Mucosa of gallbladder (tissue), 1 donor: Measurements from ENCODE around the gene MRPS22. TPM values are rescaled to one million over a fixed set of nuclear protein-coding genes. Genes with fewer than 3 reads are reported as not detected.
"Not testable (repeated sequence)": the region's sequence is repeated elsewhere in the genome, so short reads cannot be mapped to it uniquely, and the experiment has no call there.

Experiments used
- DNase-seq: peaks from one replicate; pipeline ENCODE4 v3.0.0-alpha.2; 2020; ENCODE audit warnings: low spot score
- total RNA-seq: library from RNA; stranded (reverse); gene quantifications from one replicate; pipeline ENCODE4 v1.2.1, GENCODE V29; 2021
- donor health status: DM: no; HTN: no; CAD: no.

MRPS22 gene
- total RNA-seq, 1 donor from 2014 or later, result 27.4 TPM

- no peak for DNase-seq
Observed at GRCh38 chr3:139311557-139311956, 32.3 kb upstream of the MRPS22 start.

DNA sequence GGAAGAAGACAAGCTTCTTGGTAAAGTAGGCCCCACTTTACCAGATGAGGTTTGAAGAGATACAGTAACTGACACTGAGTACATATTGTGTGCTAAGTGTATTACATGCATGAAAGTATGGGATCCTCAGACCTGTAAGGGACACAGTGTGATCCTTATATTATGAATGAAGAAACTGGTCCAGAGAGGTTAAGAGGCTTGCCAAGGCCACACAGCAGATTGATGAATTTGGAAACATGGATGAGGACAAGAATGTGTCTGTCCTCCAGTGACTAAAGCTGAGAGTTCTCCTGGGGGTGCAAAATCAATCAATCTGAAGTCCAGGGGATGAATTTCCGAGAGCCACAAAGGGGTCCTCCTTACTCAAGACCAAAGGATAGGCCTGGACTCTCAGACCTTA lies 31.4 kb upstream of the MRPS22 start:
- no peak for DNase-seq

DNA sequence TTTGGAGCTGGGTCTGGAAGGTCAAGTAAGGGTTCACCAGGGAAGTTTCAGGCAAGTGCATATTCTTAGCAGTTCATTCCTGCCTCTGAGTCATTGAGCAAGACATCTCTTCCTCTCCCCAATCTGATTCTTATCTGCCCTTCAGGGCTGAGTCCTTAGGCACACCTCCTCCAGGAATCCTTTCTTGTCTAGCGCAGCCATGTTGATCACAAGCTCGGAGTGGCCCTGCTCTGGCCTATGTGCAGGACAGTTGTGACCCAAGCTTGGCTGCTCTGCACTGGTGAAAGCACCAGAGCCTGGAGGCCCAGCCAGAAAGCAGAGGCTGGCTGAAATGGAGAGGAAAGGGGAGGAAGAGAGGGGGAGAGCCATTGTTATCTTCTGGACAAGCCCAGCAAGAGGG lies 30.9 kb upstream of the MRPS22 start:
- DNase-seq, result no peak

- DNase-seq, result no peak
Observed at GRCh38 chr3:139313921-139314320, 29.9 kb upstream of the MRPS22 start.

DNA sequence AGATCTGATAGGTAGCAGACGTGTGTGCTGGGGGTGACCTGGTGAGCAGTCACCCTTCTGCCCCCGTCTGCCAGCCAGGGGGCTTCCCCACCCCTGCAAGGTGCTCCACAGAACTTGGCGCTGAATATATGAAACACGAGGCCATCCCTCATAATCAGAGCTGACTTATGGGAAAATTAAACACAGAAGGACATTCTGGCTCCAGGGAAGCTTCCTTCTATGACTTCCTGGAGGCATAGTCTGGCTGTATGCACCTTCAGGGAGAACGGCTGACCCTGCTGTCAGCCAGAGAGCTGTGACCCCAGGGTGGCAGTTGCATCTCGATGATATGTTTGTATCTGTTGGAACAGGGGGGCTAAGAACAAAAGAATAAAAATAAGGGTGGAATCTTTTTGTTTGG lies 26.6 kb upstream of the MRPS22 start:
- DNase-seq, result no peak

DNA sequence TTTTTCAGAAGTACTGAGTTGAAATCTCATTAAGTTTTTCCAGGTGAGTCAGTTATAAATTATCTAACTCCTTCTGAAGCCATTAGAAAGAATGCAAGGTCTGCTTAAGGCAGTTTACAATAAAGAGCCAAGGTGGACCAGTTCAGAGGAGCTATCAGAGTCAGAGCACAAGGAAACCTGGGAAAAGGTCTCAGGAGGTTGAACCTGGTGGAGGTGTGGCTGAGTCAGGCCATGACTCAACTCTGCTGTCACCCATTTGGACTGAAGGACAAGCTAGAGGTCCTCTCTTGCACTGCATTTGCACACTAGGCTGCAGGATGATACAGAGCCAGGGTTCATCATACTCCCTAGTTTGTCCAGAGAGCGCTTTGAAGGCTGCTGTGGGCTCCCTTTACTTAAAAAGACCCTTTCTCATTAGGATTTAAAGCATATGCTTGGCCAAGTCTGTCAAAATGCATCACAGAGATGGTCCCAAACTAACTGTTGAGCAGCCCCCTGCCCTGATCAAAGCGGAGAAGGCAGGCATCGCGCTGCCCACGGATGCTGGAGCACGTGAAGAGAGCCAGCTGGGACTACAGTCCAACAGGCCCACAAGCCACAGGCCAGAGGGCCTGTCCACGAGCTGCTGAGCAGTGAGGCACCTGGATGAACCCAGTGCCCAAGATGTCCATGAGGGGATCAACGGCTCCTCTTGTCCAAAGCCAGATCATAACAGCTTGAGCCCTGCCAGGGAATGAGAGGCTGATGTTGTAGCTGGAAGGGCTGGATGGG lies 26.0 kb upstream of the MRPS22 start:
- DNase-seq, result no peak

DNA sequence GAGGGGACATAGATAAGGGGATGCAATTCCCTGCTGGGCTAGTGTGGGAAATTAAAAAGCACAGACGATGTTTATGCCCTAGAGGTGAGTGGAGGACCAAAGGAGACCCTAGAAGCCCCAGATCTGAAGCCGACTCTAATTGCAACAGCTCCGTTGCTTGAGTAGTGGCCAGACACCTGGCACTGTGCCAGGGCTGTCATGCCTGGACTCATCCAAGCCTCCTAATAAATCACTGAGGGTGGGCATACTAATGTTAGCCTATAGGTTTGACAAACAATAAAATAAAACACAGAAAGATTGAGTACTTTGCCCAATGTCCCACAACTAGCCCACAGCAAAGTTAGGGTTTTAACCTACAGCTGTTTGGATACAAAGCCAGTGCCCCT lies 25.4 kb upstream of the MRPS22 start:
- no peak for DNase-seq

- DNase-seq, result no peak
Observed at GRCh38 chr3:139318826-139319225, 25.0 kb upstream of the MRPS22 start.

DNA sequence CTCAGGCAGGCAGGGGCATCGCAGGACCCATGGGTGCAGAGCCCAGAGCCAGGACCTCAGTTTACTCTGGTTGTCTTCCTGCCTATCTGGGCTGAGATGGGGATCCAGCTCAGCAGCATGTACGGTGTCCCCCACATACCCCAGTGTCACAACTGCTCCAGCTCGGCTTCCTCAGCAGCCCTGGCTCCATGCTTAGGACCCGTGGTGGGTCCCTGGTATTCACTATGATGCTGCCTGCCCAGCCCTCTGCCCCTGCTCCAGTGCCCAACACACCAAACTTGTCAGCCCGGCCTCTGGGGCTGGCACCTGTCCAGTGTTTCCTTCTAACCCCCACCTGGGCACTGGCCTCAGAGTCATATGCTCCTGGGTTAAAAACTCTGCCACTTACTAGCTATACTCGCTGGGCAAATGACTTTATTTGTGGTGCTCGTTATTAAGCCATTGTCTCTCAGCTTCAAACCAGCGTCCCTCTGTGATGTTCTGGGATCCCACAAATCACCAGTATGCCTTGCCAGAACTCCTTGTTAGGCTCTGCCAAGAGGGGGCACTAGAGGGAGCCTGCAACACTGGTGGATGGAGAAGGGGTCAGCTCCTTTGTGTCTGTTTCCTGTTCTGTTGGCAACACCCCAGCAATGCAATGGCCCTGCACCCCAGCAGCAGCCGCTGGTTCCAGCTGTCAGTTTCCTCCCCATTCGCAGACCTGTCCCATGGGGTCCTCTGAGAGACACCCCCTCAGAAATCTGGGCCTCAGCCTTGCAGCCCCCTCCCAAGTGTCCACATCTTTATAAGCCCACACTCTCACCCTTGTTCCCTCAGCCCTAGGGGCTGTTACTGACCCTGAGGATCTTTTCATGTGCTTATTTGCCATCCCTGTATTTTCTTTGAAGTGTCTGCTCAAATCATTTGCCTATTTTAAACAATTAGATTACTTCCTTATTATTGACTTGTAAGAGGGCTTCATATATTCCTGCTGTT lies 24.1 kb upstream of the MRPS22 start:
- no peak for DNase-seq

DNA sequence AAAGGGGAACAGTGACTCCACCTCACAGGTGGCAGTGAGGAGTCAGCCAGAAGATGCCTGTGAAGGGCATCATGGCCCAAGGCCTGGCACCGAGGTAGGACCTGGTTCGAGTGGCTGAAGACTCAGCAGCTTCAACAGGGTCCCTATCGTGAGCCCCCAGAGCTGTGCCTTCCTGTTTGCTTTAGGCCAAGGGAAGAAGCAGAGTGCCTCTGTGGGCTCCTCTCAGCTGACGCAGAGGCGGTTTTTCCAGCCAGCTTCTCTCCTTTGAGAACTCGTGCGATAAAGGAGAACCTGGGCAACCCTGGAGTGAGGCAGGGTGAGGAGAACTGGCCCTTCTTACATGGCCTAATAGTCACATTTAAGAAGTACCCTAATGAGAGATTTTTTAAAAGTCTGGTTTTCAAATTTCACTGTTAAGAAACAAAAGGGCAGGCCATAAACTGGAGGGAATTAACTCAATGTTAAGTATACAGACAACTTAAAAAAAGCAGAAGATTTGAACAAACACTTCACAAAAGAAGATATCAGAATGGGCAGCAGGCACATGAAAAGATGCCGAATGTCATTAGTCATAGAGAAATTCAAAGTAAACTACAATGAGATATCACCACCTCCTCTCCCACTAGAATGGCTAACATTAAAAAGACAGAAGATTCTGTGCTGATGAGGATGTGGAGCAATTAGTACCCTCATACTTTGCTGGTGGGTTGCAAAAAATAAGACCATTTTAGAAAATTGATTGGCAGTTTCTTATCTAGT lies 23.1 kb upstream of the MRPS22 start:
- no peak for DNase-seq

DNA sequence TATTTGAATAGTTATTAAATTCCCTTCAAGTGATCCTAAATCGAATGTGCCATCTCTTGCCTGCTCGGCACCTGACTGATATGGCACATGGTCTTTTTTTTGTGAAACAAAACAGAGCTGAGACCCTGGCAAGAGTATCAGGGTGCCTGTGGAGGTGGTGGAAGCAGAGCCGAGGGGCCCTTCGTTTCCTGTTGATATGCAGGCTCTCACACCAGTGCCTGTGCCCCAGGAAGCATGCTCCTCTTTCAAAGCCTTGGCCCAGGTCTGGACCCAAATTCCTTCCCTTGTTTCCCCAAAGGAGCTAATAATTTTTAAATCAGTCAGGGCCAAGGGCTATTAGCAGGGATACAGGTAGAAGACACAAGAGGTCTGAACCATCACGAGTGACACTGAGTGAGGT lies 21.5 kb upstream of the MRPS22 start:
- DNase-seq, result no peak

GRCh38 chr3:139323146-139323545 lies 20.7 kb upstream of the MRPS22 start:
- DNase-seq, result no peak

DNA sequence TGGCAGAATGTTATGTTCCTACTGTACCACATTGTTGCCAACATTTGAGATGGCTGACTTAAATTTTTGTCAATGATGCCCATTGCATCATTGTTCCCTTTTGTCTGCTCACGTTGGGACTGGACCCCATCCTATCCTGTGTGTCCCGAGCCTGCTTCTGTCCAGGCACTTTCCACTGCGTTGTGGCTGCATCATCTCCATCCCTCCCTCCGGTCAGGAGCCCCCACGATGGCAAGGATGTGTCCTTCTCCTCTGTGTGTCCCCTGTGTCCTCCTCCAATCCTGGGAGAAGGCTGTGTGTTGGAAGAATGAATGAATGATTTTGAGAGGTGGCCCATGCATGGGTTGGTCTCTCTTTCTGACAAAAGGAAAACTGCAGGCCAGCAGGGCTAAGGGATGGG lies 19.4 kb upstream of the MRPS22 start:
- no peak for DNase-seq

DNA sequence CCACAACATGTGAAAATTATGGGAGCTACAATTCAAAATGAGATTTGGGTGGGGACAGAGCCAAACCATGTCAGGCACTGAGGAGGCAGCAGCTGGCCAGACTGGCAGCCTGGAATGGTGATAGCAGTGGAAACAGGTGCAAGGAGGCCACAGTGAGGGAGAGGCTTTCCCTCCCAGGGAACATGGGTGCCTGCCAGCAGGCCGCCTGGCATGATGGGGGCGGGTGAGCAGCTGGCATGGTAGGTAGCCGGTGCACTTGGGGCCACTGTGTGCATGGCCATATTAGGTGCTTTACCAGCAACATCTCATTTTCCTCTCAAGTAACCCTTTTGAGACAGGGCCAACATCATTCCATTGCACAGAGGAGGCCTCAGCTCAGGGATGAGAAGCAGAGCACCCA lies 18.3 kb upstream of the MRPS22 start:
- DNase-seq, result no peak

DNA sequence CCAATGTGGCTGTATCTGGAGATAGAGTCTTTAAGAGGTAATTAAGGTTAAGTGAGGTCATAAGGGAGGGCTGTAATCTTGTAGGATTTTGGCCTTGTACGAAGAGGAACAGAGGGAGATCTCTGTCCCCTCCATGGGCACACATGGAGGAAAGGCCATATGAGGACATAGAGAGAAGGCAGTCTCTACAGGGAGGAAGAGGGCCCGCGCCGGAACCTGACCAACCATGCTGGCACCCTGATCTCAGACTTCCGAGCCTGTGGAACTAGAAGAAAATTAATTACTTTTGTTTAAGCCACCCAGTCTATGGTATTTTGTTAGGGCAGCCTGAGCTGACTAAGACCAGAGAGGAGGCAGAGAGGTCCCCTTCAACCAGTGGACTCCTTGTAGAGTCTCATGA lies 17.7 kb upstream of the MRPS22 start:
- no peak for DNase-seq

DNA sequence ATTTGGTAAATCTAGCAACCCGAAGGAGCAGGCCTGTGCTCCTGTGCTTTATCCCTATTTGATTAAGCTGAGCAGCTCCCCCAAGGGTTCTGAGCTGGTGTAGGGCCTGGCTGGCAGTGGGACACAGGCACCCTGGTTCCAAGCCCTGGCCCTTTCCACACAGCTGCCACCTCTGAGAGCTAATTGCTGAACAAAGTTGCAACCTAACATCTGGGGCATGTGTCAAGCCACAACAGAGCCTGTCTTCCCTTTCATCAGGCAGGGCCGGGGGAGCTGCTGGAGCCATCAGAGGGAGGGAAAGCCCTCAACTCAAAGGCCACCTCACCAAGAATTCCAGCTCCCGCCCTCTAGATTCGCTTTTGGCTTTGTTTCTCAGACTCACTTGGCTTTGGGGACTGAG lies 17.1 kb upstream of the MRPS22 start:
- DNase-seq, result no peak

DNA sequence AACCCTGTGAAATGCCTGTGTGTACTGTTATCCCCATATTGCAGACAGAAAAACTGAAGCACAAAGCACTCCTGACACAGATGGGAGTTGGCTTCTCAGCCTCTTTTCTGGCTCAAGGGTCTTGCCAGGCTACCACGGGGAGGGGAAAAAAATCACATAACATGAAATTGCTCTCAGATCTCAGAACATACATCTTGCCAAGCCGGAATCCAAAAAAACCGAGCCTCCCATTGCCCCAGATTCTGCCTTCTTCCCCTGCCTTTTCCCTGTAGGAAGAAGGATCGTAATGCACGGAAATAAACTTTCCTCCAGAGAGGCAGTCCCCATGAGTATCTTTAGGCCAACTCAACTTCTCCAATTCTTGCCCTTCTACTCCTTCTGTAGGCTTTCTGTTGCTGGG lies 16.6 kb upstream of the MRPS22 start:
- no peak for DNase-seq

DNA sequence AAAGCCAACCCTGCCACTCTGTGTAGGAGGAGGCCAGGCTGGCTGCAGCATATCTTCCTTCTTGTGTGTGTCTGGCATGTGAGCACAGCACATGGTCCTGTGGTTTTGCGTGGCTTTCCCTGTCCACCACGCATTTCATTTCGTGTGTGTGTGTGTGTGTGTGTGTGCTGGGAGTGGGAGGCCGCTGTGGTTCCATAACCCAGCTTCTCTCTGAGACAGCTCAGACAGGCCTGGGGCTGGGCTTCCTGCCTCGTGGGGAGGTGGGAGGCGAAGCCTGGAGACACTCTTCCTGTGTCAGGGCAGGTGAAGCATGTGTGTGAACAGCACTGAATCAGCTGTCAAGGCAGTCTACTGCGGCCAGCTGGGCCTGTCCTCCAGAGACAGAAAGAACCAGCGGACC lies 16.0 kb upstream of the MRPS22 start:
- DNase-seq, result no peak

DNA sequence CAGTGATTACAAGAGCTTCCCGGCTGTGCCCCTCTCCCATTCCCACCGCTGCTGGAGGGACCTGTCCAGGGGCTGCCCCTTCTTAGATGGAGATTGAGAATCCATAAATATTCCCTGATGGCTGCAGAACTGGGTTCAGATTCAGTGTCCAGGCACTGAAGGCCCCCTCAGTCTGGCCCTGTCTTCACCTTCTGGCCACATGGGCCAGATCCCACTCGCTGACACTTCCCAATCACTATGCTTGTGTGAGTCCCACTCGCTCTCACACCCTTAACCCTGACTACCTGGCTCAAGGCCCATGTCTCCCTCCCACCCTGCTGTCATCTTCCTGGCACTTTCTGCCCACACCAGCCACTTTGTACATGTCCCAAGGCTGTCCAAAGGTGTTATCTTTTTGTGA lies 15.5 kb upstream of the MRPS22 start:
- no peak for DNase-seq

- peak; percentile 84 for DNase-seq
Observed at GRCh38 chr3:139329364-139329850, 14.4 kb upstream of the MRPS22 start.

- no peak for DNase-seq
Observed at GRCh38 chr3:139332092-139332491, 11.7 kb upstream of the MRPS22 start.

- not testable (repeated sequence) for DNase-seq
Observed at GRCh38 chr3:139334675-139335074, 9.1 kb upstream of the MRPS22 start.
